Ureter (tissue), 1 donor: Measurements from ENCODE around the gene ACTA2. TPM values are rescaled to one million over a fixed set of nuclear protein-coding genes. Genes with fewer than 3 reads are reported as not detected.
A peak's percentile ranks its signal among the peaks of the same experiment; 100 is the strongest.
"Not testable (repeated sequence)": the region's sequence is repeated elsewhere in the genome, so short reads cannot be mapped to it uniquely, and the experiment has no call there.

Source experiments
- DNase-seq: peaks from one replicate; pipeline ENCODE4 v3.0.0-alpha.2; 2020; ENCODE audit warnings: low spot score
- total RNA-seq: library from RNA; stranded (reverse); gene quantifications from one replicate; pipeline ENCODE4 v1.2.4, GENCODE V29; 2023
- donor health status: DM: yes; HTN: yes; CAD: no.

The ACTA2 gene
- total RNA-seq, 1 donor from 2014 or later, result 1,405 TPM

- no peak for DNase-seq
These were observed 2.4 kb downstream of the ACTA2 start for GRCh38 chr10:88949912-88950837.

GRCh38 chr10:88949051-88949450 lies 3.5 kb downstream of the ACTA2 start:
- no peak for DNase-seq

GRCh38 chr10:88946965-88947590 lies 5.5 kb downstream of the ACTA2 start:
- DNase-seq, result no peak

GRCh38 chr10:88946200-88946599 lies 6.4 kb downstream of the ACTA2 start:
- DNase-seq, result no peak

GRCh38 chr10:88944813-88945212 lies 7.8 kb downstream of the ACTA2 start:
- DNase-seq, result no peak

GRCh38 chr10:88943778-88944177 lies 8.8 kb downstream of the ACTA2 start:
- DNase-seq, result no peak

- no peak for DNase-seq
These were observed 11.5 kb downstream of the ACTA2 start for GRCh38 chr10:88941026-88941425.

- no peak for DNase-seq
These were observed 13.6 kb downstream of the ACTA2 start for GRCh38 chr10:88938938-88939337.

GRCh38 chr10:88938039-88938438 lies 14.5 kb downstream of the ACTA2 start:
- DNase-seq, result no peak

GRCh38 chr10:88936656-88937055 lies 15.9 kb downstream of the ACTA2 start:
- DNase-seq, result no peak

- peak; percentile 82 for DNase-seq
These were observed 17.5 kb downstream of the ACTA2 start for GRCh38 chr10:88934900-88935672.

GRCh38 chr10:88933564-88933963 lies 19.0 kb downstream of the ACTA2 start:
- DNase-seq, result no peak

- DNase-seq, result peak; percentile 72
These were observed 19.9 kb downstream of the ACTA2 start for GRCh38 chr10:88932539-88933256.

- not testable (repeated sequence) for DNase-seq
These were observed 20.5 kb downstream of the ACTA2 start for GRCh38 chr10:88932029-88932428.

- DNase-seq, result no peak
These were observed 21.0 kb downstream of the ACTA2 start for GRCh38 chr10:88931548-88931947.

GRCh38 chr10:88928254-88928653 lies 24.3 kb downstream of the ACTA2 start:
- DNase-seq, result no peak

GRCh38 chr10:88927416-88927690 lies 25.2 kb downstream of the ACTA2 start:
- DNase-seq, result no peak

GRCh38 chr10:88926566-88927415 lies 25.8 kb downstream of the ACTA2 start:
- DNase-seq, result no peak

GRCh38 chr10:88923520-88923919 lies 29.1 kb downstream of the ACTA2 start:
- DNase-seq, result no peak

- DNase-seq, result no peak
These were observed 30.5 kb downstream of the ACTA2 start for GRCh38 chr10:88922041-88922440.

GRCh38 chr10:88920986-88921593 lies 31.5 kb downstream of the ACTA2 start:
- DNase-seq, result no peak
